Measurements from ENCODE around the gene GMPR2. TPM values are rescaled to one million over a fixed set of nuclear protein-coding genes. Genes with fewer than 3 reads are reported as not detected.
A peak's percentile ranks its signal among the peaks of the same experiment; 100 is the strongest.

Gene GMPR2
- total and polyA plus RNA-seq, 2 of the 13 experiments (the other 11 are each of a cell fraction or from before 2014, with no cell fraction given), result 210 to 273 TPM

DNA sequence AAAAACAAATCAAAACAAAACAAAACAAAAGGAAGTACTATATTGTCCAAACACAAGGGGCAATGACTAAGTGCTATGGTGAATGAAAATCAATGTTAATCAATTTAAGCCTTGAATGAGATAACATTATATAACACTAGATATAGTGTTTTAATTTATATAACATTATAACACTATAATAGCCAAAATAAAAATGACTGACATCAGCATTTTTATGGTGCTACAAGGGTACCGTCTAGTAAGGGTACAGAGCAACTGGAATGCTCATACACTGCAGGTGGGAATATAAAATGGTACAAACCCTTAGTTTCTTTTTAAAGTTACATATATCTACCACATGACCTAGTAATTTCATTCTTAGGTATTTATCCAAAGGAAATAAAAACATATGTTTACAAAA, 6.3 kb upstream of the GMPR2 start:
- peak; percentile 99 to 100 for TF ChIP-seq MAFK (conservative IDR thresholded peaks at IDR 0.05 in 1 of 2, IDR thresholded peaks at IDR 0.05 in 1 of 2; ENCODE audit: low read length in 2 of 2)
- peak; percentile 29 for TF ChIP-seq AGO2 (optimal IDR thresholded peaks at IDR 0.05; ENCODE audit: low read depth, low read length)
- TF ChIP-seq MAFF (IDR thresholded peaks at IDR 0.05; ENCODE audit: low read depth, low read length), result peak; percentile 98
- TF ChIP-seq NFIB (CRISPR knock-in tag; IDR thresholded peaks at IDR 0.05; ENCODE audit: borderline replicate concordance), result no peak
- FAIRE-seq, result no peak

DNA sequence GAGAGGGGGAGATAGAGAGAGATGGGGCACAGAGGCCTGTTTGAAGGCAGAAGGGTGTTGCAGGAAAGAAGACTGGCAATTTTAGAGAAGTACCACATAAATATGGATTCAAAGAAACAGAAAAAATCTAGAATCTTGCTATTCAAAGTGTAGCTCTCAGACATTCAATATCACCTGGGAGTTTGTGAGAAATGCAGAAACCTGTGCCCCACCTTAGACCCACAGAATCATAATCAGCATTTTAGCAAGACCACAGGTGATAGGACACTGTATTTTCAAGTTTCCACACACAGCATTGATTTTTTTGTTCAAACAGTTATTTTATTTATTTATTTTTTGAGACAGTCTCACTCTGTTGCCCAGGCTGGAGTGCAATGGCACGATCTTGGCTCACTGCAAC, 3.8 kb upstream of the GMPR2 start:
- WGBS (ENCODE audit: low lambda C conversion rate), result 90% methylated on average over 1 of the region's 1 CpG
- no peaks in the 10 kb centered on the region for H3K9me3 ChIP-seq (ENCODE audit: low read length)

More for the DNA sequence above, 6.3 kb upstream of the GMPR2 start:
- 94% methylated on average over 1 of the region's 1 CpG for WGBS (ENCODE audit: low lambda C conversion rate)
- Histone ChIP-seq H3K9ac (ENCODE audit: insufficient read depth, low read depth, low read length) (no peak overlapping the region), H3K79me2 (ENCODE audit: insufficient read depth, low read length) (peaks cover 73% of the 10 kb centered on the region), H3K36me3 (replicated peaks in 1 of 2; ENCODE audit: control insufficient read depth in 1 of 2, insufficient read depth in 2 of 2, low read length in 2 of 2) (peaks cover 1 to 17% of the 10 kb centered on the region in 2 experiments; a peak in 2 of 5 replicates), H3K4me1 (ENCODE audit: insufficient read depth, low read length) (peaks cover 31% of the 10 kb centered on the region), H3K27ac (ENCODE audit: extremely low read length, insufficient read depth, low read length) (no peak overlapping the region), H3K27me3 (ENCODE audit: control insufficient read depth in 1 of 2, insufficient read depth in 2 of 2, low read length in 2 of 2) (peaks cover 0 to 1% of the 10 kb centered on the region in 2 experiments; a peak in 1 of 5 replicates), H3K9me3 (ENCODE audit: low read length) (no peaks in the 10 kb centered on the region), H3K4me3 (replicated peaks in 1 of 3; ENCODE audit: insufficient read depth in 1 of 3, low read depth in 2 of 3, low read length in 3 of 3) (no peak overlapping the region), H4K20me1 (ENCODE audit: insufficient read depth, low read length) (peaks cover 1% of the 10 kb centered on the region; the same call in 1 of the 2 replicates), H2AFZ (ENCODE audit: low read length) (no peak overlapping the region), H3K4me2 (ENCODE audit: low read depth, low read length) (no peak overlapping the region)
- intact Hi-C loops (cut with micrococcal nuclease; ENCODE audit: unreplicated experiment) (no loop called here), in situ Hi-C loops (cut with HindIII; ENCODE audit: extremely low pct_ligation_motif_present, low pct_unique_long_range_greater_than_20kb) (no loop called here)
- DNase-seq (ENCODE audit: low spot score) (no peak), ATAC-seq (no peak)
- CTCF ChIA-PET (ENCODE audit: low intra/inter-chr PET ratio, low total read pairs), result no interaction called here
- BruUV-seq (replicated peaks), result no TSS peak
- POLR2A ChIA-PET, result interaction anchor here (1.5 to 1.8 kb wide), 2 partner anchors 16 to 132 kb away, joined by 6 to 10 read pairs; partner anchors contain the start of genes PCK2 and TINF2

More for the DNA sequence above, 3.8 kb upstream of the GMPR2 start:
- H3K27me3 ChIP-seq (ENCODE audit: control insufficient read depth in 1 of 2, insufficient read depth in 2 of 2, low read length in 2 of 2), result peaks cover 0 to 4% of the 10 kb centered on the region in 2 experiments; a peak in 1 of 5 replicates
- DNase-seq (ENCODE audit: low spot score) (no peak), FAIRE-seq (no peak), ATAC-seq (no peak)
- H3K9ac ChIP-seq (ENCODE audit: insufficient read depth, low read depth, low read length), result no peak overlapping the region
- peaks cover 40% of the 10 kb centered on the region for H3K4me1 ChIP-seq (ENCODE audit: insufficient read depth, low read length)
- peaks cover 7% of the 10 kb centered on the region; the same call in 1 of the 2 replicates for H4K20me1 ChIP-seq (ENCODE audit: insufficient read depth, low read length)
- intact Hi-C loops (cut with micrococcal nuclease; ENCODE audit: unreplicated experiment), result no loop called here
- POLR2A ChIA-PET, result interaction anchor here (0.7 to 2.4 kb wide), 8 partner anchors 9 to 740 kb away, joined by 3 to 21 read pairs (median 6); partner anchors contain the start of genes CHMP4A, DHRS1, MDP1 and NOP9
- CTCF ChIA-PET (ENCODE audit: low intra/inter-chr PET ratio, low total read pairs), result no interaction called here
- no peak overlapping the region for H3K27ac ChIP-seq (ENCODE audit: extremely low read length, insufficient read depth, low read length)
- peaks cover 1 to 15% of the 10 kb centered on the region in 2 experiments; a peak in 2 of 5 replicates for H3K36me3 ChIP-seq (replicated peaks in 1 of 2; ENCODE audit: control insufficient read depth in 1 of 2, insufficient read depth in 2 of 2, low read length in 2 of 2)
- H3K4me3 ChIP-seq (replicated peaks in 1 of 3; ENCODE audit: insufficient read depth in 1 of 3, low read depth in 2 of 3, low read length in 3 of 3), result no peak overlapping the region
- no TSS peak for BruUV-seq (replicated peaks)
- in situ Hi-C loops (cut with HindIII; ENCODE audit: extremely low pct_ligation_motif_present, low pct_unique_long_range_greater_than_20kb), result no loop called here
- H2AFZ ChIP-seq (ENCODE audit: low read length), result no peak overlapping the region
- peaks cover 76% of the 10 kb centered on the region for H3K79me2 ChIP-seq (ENCODE audit: insufficient read depth, low read length)
- no peak overlapping the region for H3K4me2 ChIP-seq (ENCODE audit: low read depth, low read length)
- TF ChIP-seq RBFOX2 (IDR thresholded peaks at IDR 0.05; ENCODE audit: low read depth, low read length) (peak; percentile 56), ZNF121 (CRISPR knock-in tag; IDR thresholded peaks at IDR 0.05) (0 out of 2 replicates have a peak, but pooled peaks have one; percentile 20), ZFAT (CRISPR knock-in tag; conservative IDR thresholded peaks at IDR 0.05) (no peak), SP5 (CRISPR knock-in tag; IDR thresholded peaks at IDR 0.05; ENCODE audit: borderline replicate concordance, low read depth) (no peak), AGO2 (optimal IDR thresholded peaks at IDR 0.05; ENCODE audit: low read depth, low read length) (peak; percentile 51), STAT5B (CRISPR knock-in tag; IDR thresholded peaks at IDR 0.05) (no peak)
- TF ChIP-seq, protein P1, sequence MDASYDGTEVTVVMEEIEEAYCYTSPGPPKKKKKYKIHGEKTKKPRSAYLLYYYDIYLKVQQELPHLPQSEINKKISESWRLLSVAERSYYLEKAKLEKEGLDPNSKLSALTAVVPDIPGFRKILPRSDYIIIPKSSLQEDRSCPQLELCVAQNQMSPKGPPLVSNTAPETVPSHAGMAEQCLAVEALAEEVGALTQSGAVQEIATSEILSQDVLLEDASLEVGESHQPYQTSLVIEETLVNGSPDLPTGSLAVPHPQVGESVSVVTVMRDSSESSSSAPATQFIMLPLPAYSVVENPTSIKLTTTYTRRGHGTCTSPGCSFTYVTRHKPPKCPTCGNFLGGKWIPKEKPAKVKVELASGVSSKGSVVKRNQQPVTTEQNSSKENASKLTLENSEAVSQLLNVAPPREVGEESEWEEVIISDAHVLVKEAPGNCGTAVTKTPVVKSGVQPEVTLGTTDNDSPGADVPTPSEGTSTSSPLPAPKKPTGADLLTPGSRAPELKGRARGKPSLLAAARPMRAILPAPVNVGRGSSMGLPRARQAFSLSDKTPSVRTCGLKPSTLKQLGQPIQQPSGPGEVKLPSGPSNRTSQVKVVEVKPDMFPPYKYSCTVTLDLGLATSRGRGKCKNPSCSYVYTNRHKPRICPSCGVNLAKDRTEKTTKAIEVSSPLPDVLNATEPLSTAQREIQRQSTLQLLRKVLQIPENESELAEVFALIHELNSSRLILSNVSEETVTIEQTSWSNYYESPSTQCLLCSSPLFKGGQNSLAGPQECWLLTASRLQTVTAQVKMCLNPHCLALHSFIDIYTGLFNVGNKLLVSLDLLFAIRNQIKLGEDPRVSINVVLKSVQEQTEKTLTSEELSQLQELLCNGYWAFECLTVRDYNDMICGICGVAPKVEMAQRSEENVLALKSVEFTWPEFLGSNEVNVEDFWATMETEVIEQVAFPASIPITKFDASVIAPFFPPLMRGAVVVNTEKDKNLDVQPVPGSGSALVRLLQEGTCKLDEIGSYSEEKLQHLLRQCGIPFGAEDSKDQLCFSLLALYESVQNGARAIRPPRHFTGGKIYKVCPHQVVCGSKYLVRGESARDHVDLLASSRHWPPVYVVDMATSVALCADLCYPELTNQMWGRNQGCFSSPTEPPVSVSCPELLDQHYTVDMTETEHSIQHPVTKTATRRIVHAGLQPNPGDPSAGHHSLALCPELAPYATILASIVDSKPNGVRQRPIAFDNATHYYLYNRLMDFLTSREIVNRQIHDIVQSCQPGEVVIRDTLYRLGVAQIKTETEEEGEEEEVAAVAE (CRISPR knock-in tag; IDR thresholded peaks at IDR 0.05; ENCODE audit: borderline replicate concordance), result peak; percentile 81
